Smooth muscle cell (in vitro differentiated cells): Measurements from ENCODE around the gene CDC42. TPM values are rescaled to one million over a fixed set of nuclear protein-coding genes. Genes with fewer than 3 reads are reported as not detected.

Experiments
- DNase-seq: peaks from one replicate; lab custom pipeline; 2025; ENCODE audit not compliant: unreplicated experiment; lab: John Stamatoyannopoulos, UW
- H2AFZ ChIP-seq: fragments of 200-600 bp; sonication (generic); 2 replicates; pipeline ENCODE4 v1.6.0; 2016; ENCODE audit warnings: antibody characterized with exemption, low read depth, mild to moderate bottlenecking
- H3F3A ChIP-seq: fragments of 200-600 bp; sonication (generic); 2 replicates; pipeline ENCODE4 v1.6.0; 2017; ENCODE audit warnings: antibody characterized with exemption, low read depth
- H3K27ac ChIP-seq: fragments of 200-600 bp; sonication (generic); 2 replicates; pipeline ENCODE4 v1.5.1; 2016; ENCODE audit warnings: low read depth, mild to moderate bottlenecking
- H3K27me3 ChIP-seq: fragments of 200-600 bp; sonication (generic); 2 replicates; pipeline ENCODE4 v1.6.1; 2016; ENCODE audit warnings: low read depth, mild to moderate bottlenecking
- H3K36me3 ChIP-seq: fragments of 200-600 bp; sonication (generic); 2 replicates; pipeline ENCODE4 v1.5.1; 2016; ENCODE audit warnings: low read depth
- H3K4me1 ChIP-seq: fragments of 200-600 bp; sonication (generic); 2 replicates; pipeline ENCODE4 v1.5.1; 2016; ENCODE audit warnings: low read depth
- H3K4me2 ChIP-seq: fragments of 200-600 bp; sonication (generic); 2 replicates; pipeline ENCODE4 v1.6.0; 2016; ENCODE audit warnings: mild to moderate bottlenecking
- H3K4me3 ChIP-seq: fragments of 200-600 bp; sonication (generic); 2 replicates; pipeline ENCODE4 v1.5.1; 2016; ENCODE audit warnings: mild to moderate bottlenecking
- H3K79me2 ChIP-seq: fragments of 200-600 bp; sonication (generic); 2 replicates; pipeline ENCODE4 v1.6.0; 2016; ENCODE audit warnings: low read depth, mild to moderate bottlenecking
- H3K9ac ChIP-seq: fragments of 200-600 bp; sonication (generic); 2 replicates; pipeline ENCODE4 v1.6.0; 2016; ENCODE audit warnings: low read depth
- H3K9me3 ChIP-seq: fragments of 200-600 bp; sonication (generic); replicated peaks from 2 replicates; pipeline ENCODE4 v1.5.1; 2016; ENCODE audit warnings: low read depth
- H4K20me1 ChIP-seq: fragments of 200-600 bp; sonication (generic); 2 replicates; pipeline ENCODE4 v1.6.0; 2016; ENCODE audit warnings: low read depth
- WGBS: methylation state at CpG from one replicate; pipeline ENCODE4 v1.1.7; 2016; ENCODE audit warnings: low lambda C conversion rate; 5-methylcytosine and 5-hydroxymethylcytosine counted together
- polyA plus RNA-seq: library from polyadenylated mRNA; unstranded; fragments of >200 nt; fragmentation: Nextera tagmentation; extraction: Ambion mirVana; gene quantifications from 2 replicates; pipeline ENCODE4 v1.2.1, GENCODE V29; 2016
- total RNA-seq: library from RNA; depleted of rRNA; stranded (reverse); fragments of >200 nt; gene quantifications from 2 replicates; pipeline ENCODE4 v1.2.3, GENCODE V29; 2014
- TF ChIP-seq, protein P1 (sequence below): fragments of 200-600 bp; sonication (generic); IDR thresholded peaks from 2 replicates; pipeline ENCODE4 v1.5.1; 2017; ENCODE audit warnings: borderline replicate concordance, mild to moderate bottlenecking, antibody characterized with exemption; ENCODE audit not compliant: insufficient read depth, poor library complexity, severe bottlenecking

CDC42 gene
- total and polyA plus RNA-seq, 2 experiments from 2014 or later: 74.0 to 407 TPM

DNA sequence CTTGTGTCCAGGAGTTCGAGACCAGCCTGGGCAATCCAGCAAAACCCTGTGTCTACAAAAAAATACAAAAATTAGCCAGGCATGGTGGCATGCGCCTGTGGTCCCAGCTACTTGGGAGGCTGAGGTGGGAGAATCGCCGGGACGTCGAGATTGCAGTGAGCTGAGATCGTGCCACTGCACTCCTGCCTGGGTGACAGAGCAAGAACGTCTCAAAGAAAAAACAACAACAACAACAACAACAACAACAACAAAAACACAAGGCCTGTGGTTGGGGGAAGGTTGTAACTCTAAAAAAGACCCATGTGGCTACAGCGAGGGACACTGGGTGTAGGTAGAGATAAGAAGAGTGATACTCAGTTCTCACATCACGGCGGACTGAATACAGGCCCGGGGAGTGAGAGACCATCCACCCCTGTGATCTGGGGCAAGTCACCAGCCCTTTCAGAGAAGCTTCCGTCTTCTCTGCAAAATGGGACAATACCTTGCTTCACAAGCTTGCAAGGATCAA is 848 bp upstream of the CDC42 start:
- H3K4me3 ChIP-seq: no peak overlapping the region
- no peaks in the 10 kb centered on the region for H3K9me3 ChIP-seq
- DNase-seq: no peak
- H3K79me2 ChIP-seq: peaks cover 33% of the 10 kb centered on the region
- no peak overlapping the region for H3K9ac ChIP-seq
- H2AFZ ChIP-seq: no peak overlapping the region
- H3F3A ChIP-seq: peaks cover 6% of the 10 kb centered on the region
- peaks cover 30% of the 10 kb centered on the region for H4K20me1 ChIP-seq
- no peak overlapping the region for H3K4me2 ChIP-seq
- no peak overlapping the region for H3K27ac ChIP-seq
- H3K36me3 ChIP-seq: no peaks in the 10 kb centered on the region
- 91% methylated on average over 13 of the region's 13 CpGs for WGBS
- TF ChIP-seq, protein P1, sequence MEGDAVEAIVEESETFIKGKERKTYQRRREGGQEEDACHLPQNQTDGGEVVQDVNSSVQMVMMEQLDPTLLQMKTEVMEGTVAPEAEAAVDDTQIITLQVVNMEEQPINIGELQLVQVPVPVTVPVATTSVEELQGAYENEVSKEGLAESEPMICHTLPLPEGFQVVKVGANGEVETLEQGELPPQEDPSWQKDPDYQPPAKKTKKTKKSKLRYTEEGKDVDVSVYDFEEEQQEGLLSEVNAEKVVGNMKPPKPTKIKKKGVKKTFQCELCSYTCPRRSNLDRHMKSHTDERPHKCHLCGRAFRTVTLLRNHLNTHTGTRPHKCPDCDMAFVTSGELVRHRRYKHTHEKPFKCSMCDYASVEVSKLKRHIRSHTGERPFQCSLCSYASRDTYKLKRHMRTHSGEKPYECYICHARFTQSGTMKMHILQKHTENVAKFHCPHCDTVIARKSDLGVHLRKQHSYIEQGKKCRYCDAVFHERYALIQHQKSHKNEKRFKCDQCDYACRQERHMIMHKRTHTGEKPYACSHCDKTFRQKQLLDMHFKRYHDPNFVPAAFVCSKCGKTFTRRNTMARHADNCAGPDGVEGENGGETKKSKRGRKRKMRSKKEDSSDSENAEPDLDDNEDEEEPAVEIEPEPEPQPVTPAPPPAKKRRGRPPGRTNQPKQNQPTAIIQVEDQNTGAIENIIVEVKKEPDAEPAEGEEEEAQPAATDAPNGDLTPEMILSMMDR: no peak
- H3K27me3 ChIP-seq: no peaks in the 10 kb centered on the region
- H3K4me1 ChIP-seq: peaks cover 3% of the 10 kb centered on the region

DNA sequence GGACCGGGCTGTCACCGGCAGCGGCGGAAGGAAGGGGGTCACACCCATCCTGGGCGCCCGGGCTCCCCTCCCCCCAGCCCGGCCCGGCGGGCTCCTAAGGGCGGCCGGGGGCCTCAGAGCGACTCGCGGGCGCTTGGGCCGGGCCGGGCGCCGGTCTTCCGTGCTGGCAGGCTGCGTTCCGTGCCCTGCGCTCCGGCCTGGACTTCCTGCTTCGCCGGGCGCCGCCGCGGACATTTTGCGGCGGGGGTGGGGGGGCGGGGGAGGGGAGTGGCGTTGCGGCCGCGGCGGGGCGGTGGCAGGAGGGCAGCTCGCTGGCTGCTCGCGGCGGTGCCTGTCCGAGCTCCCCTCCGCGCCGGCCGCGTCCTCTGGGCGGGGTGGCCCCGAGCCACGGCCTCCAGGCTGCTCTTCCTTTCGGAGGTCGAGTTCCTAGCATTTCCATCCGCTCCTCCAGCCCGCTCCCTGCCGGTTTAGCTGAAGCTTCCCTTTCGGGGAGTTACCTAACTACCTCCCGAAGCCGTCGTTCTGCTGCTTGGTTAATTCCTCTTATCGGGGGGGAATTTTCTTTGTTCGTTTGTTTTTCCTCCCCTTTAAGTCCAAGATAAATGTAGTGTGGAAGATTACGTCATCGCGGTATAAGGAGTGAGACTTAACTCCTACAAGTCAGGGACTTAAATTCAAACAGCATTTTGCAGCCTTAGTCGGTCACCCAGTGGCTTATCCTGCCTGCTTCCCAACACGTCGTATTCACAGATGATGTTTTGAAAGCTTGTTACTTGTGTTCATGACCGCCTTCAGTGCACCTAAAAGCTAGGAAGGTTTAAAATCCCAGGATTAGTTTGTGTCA is 730 bp downstream of the CDC42 start:
- H4K20me1 ChIP-seq: peaks cover 46% of the 10 kb centered on the region
- H3K4me2 ChIP-seq: peak overlapping the region; percentile 93
- H3K4me3 ChIP-seq: peak overlapping the region; percentile 78
- TF ChIP-seq, protein P1: no peak
- H3K27me3 ChIP-seq: no peaks in the 10 kb centered on the region
- no peaks in the 10 kb centered on the region for H3K9me3 ChIP-seq
- H3K4me1 ChIP-seq: peaks cover 3% of the 10 kb centered on the region
- H3F3A ChIP-seq: peaks cover 6% of the 10 kb centered on the region
- WGBS: under 1% methylated on average over 24 of the region's 70 CpGs
- peak overlapping the region; percentile 97 for H3K27ac ChIP-seq
- peak overlapping the region; percentile 98 for H3K9ac ChIP-seq
- peak; percentile 36 for DNase-seq
- no peaks in the 10 kb centered on the region for H3K36me3 ChIP-seq
- no peak overlapping the region for H2AFZ ChIP-seq
- peaks cover 49% of the 10 kb centered on the region for H3K79me2 ChIP-seq

DNA sequence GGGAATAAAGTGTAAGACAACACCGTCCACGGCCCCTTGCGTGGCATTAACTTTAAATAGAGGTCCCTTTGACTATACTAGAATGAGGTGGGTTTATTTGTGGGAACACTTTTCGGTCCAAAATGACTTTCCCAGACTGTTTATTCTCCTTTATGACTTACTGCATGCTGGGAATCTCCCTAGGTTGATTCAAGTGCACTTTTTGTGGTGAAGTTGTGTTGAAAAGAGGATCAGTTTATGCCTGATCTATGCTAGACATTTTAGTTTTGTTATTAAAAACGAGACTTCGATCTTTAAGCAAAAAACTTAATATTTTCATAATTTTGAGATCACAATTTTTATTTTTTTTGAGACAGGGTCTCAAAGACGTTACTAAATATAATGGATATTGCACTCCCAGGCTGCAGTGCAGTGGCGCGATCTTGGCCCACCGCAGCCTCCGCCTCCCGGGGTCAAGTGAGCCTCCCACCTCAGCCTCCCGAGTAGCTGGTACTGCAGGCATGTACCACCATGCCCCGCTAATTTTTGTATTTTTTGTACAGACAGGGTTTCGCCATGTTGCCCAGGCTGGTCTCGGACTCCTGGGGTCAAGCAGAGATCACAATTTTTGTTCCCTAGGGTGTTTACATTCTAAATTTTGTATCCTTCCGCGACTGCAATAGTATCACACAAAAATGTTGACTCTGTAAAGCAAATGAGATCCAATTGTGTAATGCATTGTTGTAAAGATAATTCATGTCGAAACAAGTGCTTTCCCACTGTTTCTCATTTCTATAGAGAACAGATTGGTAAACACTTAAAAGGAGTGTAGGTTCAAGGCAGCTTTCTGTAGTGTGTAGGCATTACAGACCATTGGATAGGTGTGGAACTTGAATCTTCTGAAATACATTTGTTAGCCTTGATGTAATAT is 1.6 kb downstream of the CDC42 start:
- peak overlapping the region; percentile 98 for H3K9ac ChIP-seq
- H3K9me3 ChIP-seq: no peaks in the 10 kb centered on the region
- H2AFZ ChIP-seq: no peak overlapping the region
- no peaks in the 10 kb centered on the region for H3K36me3 ChIP-seq
- peaks cover 55% of the 10 kb centered on the region for H4K20me1 ChIP-seq
- peak overlapping the region; percentile 97 for H3K27ac ChIP-seq
- DNase-seq: no peak
- peak overlapping the region; percentile 93 for H3K4me2 ChIP-seq
- TF ChIP-seq, protein P1: no peak
- H3K27me3 ChIP-seq: no peaks in the 10 kb centered on the region
- WGBS: 68% methylated on average over 19 of the region's 19 CpGs
- H3K4me3 ChIP-seq: peak overlapping the region; percentile 78
- peaks cover 58% of the 10 kb centered on the region for H3K79me2 ChIP-seq
- H3K4me1 ChIP-seq: peaks cover 3% of the 10 kb centered on the region
- H3F3A ChIP-seq: peaks cover 6% of the 10 kb centered on the region
